Activated T-cell treated with anti-CD3 and anti-CD28 coated beads, Interleukin-2, amount 50 U/mL, for 48 hours (primary cell): ENCODE results near the gene ATRAID.

ENCODE experiments used
- DNase-seq, 2 experiments: peaks; one replicate each; pipeline ENCODE4 v3.0.0-alpha.2; 2020

Gene ATRAID

DNA sequence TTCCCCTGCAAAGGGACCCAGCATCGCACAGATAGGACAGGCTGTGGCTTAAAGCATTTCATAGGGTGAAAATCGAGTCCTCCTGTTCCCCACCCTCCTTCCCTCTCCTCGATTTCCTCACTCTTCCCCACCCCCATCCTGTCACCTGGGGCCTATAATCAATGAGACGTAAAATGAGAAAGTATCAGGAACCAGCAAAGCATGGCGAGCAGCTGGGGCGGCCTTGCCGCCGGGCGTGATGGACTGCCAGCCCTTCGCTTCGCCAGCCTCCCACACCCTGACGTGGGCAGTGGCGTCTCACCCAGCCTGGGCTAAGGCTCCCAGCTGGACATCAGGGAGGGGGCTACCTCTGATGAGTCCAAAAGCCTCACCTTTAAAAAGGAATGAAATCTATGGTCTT is 39.9 kb downstream of the ATRAID start:
- DNase-seq: no peak

DNA sequence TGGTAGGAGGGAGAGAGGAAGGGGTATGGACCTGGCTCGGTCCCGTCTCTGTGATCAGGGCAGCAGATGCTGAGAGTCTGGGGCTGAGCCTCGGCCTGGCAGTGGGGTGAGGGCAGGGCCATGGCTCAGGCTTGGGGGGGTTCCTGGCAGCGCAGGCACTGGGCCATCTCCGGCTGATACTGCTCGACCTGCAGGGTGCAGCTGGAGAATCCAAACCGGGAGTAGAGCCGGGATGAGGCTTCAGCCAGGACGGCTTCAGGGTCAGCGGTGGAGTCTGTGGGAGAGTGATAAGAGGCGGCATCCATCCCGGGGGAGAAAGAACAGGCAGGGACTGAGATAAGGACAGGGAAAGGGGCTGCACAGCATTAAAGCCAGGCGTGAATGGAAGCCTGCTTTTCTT is 43.3 kb downstream of the ATRAID start:
- DNase-seq: no peak

DNA sequence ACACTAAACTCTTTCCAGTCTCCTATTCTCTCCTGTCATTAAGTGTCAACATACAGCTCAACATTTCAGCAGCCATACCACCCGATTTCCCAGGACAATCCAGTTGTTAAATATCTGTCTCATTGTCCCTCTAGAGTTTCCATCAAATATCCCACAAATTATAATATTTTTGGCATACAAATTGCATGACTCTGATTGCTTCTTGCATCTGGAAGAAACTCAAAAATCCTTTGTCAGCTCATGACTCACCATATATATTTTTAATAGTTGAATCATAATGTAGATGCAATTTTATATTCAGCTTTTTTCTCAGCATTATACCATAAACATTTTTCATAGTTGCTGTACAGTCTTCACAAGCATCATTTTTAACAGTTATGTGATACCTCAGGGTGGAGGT is 43.8 kb downstream of the ATRAID start:
- no peak for DNase-seq

DNA sequence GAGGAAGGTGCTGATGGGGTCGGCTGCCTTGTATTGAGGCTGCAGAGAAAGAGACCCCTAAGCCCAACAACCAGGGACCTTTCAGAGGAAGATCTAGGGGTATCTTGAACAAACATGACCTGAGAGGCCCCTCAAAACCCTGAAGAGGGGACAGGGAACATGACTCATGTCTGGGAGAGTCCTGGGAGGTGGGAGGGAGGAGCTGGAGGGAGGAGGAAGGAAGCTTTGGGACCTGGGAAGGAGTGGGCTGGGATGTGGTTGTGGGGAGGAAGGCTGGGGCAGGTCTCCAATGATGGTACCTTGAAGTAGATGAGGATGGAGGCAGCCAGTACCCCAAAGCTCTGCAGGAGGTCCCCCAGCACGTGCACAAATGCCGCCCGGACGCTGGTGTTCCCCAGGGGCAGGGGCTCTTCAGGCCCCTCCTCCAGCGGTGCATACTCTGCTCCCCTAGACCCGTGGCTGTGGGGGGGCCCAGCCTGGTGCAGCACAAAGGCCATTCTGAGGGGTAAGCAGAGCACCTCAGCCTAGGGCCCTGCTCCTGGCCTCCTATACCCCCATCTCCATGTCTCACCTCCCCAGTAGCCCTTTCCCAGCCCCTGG is 45.1 kb downstream of the ATRAID start:
- no peak for DNase-seq

DNA sequence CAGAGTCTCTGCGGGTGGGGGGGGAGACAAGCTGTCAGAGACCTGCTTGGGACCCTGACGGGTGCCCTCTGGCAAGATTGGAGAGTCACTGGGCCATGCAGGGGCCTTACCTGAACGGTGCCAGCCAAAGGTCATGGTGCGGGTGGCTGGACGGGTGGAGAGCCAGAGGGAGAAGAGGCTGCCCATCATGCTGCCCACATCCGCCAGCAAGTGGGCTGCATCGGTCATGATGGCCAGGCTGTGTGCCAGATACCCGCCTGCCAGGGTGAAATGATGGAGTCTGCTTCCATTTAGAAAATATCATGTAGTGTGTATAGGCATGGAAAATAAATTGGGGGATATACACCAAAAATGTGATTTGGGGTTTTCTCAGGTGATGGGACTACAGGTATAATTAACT is 46.2 kb downstream of the ATRAID start:
- DNase-seq: no peak

DNA sequence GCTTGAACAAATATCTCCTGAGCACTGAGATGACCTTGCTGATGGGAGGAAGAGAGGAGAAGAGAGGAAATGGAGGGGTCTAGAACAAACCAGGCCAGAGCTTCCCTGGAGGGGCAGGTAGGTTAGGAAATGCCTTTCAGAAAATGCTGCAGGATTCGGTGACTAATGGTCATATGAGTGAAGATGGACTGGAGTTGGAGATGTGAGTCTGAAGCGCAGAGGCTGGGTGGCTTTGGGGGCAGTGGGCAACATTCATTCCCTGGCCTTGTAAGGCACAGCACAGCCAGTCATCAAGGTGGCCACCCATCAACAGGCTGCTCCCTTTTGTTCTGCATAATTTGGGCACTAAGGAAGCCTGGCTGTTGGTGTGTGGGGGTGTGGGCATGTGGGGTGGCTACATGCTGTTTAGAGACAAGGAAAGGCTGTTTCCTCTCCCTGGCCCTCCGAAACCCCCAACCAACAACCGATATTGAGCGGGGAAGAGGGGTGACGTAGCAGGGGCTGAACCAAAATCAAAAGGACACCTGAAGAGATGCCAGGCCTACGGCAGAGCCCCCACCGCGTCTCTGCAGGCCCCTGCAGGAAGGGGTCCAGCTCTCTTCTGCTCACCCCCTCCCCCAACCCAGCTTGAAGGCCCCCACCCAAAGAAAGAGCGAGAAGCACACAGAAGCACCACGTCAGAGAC is 49.5 kb downstream of the ATRAID start:
- DNase-seq: no peak

DNA sequence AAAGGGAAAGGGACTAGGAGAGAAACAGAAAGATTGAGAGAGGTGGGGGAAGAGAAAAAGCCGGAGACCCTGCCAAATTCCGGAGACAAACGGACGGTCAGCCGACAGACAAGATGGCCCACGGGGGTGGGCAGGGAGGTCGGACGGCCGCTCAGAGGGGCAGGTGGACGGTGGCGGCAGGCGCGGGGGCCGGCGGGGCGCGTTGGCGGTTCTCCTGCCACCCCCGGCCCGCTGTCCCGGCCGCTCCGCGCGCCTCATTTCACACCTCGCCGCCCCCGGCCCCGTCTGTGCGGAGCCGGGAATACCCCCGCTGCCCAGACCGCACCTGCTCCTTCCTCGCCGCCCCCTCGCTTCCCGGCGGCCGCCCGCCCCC is 50.1 kb downstream of the ATRAID start:
- no peak for DNase-seq

DNA sequence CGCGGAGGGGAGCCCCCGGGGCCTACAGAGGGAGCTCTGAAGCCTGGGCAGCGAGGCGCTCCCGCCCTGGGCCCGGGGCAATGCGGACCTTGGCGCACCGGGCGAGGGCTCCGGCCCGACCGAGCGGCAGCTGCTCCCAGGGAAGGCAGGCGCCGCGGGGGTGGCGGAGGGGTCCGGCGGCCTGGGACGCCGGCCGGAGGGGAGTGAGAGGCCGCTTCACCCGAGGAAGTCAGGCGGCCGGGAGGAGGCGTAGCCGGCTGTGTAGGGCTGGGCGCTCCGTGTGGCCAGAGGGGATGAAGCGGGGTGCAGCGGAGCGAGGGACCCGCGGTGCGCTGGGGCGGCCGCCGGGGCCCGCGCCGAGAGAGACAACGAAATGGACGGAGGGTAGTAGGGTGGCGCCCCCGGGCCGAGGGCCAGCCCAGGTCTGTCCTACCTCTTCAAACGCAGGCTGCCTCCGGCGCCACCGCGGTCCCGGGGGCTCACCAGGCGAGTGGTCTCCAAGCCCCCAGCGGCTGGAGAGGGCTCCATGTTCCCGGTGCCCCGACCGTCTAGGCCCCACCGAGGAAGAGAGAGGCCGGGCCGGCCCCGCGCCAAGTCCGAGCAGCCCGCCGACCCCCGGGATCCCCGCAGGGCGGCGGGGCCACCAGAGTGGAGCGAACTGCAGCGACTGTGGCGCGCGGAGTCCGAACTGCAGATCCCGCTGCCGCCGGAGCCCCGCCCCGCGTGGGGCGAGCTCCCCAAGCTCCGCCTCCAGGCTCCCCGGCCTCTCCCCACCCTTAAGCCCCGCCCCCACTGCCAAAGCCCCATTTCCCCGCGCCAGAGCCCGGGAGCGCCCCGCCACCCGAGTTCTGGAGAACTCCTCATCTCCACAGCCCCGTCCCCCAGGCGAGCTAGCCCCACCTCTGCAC is 50.8 kb downstream of the ATRAID start, which contains the start of gene SLC30A3:
Gene SLC30A3, minus strand, starts transcription at position 669 of the 908 bp plus-strand sequence. Its CDS starts 141 bp downstream, at position 528.
- DNase-seq: peak; percentile 79 to 83

DNA sequence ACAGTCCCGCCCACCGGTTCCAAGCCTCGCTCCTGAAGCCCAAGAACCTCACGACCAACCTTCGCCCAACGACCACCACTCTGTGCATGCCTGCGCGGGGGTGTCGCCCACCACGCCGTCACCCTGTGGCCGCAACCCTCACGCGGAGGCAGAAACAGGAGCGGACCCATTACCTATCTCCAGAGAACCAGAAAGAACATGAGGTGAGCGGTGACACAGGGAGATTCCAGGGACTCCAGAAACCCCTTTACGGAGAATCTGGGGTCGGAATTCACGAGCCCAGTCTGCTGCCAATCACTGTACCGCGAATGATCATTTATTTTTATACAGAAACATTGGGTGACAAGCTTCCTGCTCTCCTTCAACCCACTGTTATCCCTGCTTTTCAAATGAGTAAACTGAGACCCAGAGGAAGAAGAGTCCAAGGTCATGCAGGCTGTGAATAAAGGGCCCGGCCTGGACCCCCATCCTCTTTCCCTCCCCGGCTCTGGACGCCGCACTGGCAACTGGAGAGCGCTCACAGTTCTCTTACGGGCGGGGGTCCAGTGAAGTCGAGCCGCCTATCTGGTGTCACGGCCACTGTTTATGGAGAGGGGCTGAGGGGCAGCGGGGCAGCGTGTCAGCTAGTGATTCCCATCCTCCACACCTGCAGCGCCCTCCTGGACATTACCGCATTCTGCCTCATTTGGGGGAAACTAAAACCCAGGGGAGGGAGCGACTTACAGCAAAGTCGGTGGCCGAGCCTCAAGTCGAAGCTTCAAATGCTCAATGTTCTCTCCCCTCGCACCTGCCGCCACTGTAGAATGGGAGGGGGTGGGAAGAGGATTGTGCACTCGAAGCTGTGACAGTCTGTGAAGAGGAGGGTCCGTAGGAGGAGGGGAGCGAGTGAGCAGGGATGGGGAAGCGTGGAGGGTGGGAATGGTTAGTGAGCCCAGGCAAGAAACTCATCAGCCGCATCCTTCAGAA is 51.7 kb downstream of the ATRAID start:
- peak; percentile 41 to 44 for DNase-seq

DNA sequence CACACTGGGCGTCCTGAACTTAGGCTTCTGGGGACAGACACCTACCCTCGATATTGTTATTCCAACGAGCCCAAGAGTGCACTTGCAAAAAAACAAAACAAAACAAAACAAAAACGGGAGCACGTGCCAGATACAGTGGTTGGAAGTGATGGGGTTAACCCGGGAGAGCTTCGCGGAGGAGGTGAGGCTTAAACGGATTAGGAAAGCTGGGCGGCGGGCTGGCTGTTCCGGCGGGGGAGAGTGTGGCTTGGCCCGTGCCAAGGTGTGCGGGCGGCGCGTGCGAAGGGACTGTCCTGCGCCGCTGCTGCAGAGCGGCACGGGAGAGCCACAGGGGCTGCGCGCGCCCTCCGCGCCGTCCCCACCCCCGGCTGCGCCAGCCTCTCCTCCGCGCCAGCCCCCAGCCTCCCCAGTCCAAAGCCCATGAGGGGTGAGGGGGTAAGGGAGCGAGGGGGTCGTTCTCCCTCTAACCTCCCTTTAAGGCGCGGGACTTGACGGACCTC is 52.5 kb downstream of the ATRAID start:
- DNase-seq: no peak

DNA sequence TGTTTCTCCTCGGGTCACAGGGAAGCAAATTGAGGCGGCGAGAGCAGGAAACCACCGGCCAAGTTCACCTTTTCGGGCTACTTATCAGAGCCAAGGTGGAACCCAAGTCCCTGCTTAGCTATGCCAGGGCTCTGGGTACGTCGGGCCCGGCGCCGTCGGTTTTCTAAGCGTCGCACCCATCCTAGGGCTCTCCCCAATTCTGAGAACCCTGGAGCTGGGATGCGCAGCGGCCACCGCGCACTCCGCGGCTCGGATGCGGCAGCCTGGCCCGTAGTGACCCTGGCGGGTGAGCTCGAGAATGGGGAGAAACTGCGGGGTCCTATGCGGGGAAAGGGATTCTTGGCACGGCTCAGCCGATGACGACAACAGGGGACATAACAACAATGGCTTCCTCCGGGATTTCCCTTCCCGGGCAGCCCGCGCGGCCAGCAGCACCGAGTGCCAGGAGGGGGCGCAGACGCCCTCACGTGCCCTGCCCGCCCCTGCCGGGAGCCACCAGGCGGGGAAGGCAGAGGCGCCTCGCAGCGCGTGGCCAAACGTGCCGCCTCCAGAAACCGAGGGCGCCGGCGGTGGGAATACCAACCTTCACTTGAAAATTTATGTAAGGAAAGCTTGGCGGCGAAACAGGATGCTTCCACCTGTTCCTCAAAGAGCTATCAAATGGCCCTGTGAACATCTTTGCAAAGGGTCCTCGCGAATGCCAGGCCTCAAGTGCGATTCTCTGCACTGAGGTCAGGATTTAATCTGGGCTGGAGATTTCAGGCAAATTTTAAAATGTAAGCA is 53.1 kb downstream of the ATRAID start:
- DNase-seq: peak; percentile 75 to 80

DNA sequence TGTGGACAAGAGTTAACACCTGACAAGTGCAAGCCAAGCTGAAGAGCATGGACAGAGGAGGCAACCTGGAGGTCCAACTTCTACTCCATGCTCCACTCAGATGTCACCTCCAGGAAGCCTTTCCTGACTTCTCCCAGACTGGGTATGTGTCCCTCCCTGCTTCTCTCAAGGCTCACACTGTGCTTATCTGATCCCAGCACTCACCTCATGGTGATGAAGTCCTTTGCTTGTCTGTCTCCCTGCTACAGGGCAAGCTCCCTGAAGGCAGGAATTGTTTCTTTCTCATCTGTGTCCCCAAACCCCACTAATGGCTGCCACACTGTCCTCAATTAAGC is 53.7 kb downstream of the ATRAID start:
- no peak for DNase-seq
